HG03439 (cell line): ENCODE results near the gene NAB2.

Experiments
- ATAC-seq: cut with Tn5 transposase; IDR thresholded peaks from one replicate; pipeline ENCODE4 v1.9.1; 2021; ENCODE audit warnings: mild to moderate bottlenecking, moderate library complexity; ENCODE audit not compliant: unreplicated experiment

Gene NAB2

DNA sequence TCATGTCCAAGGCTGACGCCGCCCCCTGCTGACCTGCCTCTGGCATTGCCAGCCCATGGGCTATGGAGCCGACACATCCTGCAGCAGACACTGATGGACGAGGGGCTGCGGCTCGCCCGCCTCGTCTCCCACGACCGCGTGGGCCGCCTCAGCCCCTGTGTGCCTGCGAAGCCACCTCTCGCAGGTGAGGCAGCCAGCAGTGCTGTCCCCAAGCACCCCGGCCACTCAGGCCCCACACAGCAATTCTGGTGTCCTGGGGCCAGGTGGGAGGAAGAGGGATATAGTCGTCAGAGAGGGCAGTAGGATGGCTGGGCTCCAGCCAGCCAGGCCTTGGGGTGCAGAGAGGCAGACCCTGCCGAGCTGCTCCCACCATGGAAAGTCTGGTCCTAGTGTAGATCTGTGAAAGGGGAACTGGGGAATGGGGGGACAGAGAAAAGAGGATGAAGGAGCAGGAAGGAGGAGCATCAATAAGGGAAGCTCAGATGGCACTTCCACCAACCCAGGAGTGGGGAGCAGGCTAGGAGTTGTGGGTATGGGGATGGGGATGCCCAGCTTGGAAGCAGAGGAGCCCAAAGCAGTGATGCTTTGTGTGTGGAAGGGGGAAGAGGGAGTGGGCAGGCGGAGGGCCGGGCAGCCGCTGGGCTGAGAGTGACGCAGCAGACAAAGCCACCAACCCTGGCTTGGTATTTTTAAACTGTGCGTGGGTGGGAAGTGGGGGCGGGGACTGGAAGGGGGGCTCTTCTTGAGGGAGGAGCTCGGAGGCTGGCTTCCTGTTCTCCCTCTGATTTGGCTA, 4.7 kb downstream of the NAB2 start:
- ATAC-seq: no peak

DNA sequence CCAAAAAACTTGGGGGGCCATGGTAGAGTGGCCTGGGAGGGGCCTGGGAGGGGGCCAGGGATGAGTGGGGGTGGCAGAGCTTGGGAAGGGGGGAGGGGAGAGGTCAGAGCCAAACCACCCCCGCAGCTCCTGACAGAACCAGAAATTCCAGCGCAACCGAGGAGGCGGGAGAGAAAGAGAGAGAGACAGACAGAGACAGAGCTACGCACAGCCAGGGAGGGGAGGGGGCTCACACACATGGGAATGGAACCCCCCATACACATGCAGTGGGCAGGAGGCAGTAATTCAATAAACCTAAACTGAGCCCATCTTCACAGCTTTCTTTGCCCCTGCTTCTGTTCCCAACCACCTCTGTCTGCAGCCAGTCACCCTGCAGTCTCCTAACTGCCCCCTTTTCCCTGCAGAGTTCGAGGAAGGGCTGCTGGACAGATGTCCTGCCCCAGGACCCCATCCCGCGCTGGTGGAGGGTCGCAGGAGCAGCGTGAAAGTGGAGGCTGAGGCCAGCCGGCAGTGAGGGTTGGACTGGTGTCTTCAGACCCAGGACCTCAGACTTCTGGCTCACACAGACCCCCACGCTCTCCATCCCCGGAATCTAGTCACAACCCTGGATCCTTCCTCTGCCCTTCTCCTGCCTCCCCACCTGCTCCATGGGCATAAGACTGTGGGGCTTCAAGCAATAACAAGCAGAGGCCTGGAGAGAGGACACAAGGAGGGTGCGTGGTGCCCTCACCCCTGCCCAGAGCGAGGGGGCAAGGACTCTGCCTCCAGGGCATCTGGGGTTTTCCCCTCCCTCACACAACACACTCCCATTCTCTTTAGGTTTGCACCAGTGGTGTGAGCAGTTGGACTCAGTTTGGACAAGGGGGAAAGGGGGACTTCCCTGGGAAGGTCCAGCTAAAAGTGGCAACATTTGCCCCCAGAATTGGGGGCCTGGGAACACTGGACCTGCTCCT, 5.6 kb downstream of the NAB2 start:
- ATAC-seq: no peak

DNA sequence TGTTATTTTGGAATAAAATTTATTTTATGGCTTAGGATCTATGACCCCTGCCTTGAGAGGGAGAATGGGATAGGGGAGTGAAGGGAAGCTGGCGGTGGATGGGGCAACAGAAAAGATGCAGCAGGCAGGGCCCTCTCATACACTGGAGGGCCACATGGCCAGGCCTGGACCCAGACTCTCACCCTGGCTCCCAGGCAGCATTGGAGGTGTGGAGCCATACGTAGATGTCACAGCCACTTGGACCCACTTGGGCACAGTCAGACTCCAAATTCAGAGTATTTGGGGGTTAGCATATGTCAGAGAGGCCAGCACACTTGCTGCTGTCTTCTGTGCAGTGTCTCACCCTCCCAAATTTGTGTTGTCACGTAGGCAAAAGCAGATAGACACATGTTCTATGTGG, 6.5 kb downstream of the NAB2 start:
- no peak for ATAC-seq

DNA sequence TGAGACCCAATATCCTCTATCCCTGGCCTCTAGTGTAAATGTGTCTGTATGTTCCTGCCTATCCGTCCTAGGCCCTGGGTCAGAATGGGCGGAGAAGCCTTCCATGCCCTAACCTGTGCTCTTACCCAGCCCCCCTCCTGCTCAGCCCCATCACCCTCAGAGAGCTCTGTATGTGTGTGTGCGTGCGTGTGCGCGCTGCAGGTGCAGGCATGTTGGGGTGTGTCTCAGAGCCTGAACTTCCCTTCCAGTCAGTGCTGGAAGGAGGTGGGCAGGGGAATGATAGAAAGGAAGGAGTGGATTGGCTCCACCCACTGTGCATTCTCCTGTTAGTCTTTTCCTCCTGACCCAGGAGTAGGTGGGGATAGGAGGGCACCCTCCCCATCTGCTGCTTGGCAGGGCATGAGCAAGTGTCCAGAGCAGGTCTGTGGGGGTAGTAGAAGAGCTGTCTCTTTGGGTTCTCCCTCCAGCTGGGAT, 7.2 kb downstream of the NAB2 start:
- ATAC-seq: no peak

DNA sequence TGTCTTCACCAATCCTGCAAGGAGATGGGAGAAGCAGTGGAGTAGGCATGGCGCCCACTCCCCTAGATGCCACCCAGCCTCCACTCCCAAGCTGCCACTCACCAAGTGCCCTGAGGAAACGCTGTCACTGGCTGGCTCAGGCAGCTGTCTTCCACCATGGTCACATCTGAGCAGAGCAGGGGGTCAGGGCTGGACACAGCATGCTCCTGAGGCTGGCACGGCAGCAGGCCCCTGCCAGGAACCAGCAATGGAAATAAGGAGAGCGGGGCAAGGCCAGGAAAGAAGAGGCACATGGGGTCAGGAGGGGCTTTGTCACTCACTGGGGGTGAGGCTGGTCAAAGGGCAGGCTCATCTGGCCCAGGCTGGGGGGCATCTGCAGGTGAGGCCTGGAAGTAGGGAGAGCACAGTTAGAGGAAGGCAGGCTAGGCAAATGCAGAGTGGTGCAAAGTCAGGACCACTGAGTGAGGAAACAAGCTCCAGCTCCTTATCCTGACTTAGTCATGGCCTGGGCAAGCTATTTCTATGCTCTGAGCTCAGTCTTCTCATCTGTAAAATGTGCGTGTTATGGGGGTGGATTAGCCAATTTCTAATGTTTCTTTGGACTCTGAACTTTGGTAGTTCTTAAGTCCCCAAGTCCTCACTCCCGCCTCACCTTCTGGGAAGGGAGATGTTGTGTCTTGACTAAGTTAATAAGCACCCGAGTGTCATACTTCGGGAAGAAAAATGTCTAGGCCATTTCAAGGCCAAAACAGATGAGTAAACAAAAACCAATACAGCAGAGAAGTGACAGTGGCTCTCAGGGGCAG, 8.0 kb downstream of the NAB2 start:
- ATAC-seq: no peak

DNA sequence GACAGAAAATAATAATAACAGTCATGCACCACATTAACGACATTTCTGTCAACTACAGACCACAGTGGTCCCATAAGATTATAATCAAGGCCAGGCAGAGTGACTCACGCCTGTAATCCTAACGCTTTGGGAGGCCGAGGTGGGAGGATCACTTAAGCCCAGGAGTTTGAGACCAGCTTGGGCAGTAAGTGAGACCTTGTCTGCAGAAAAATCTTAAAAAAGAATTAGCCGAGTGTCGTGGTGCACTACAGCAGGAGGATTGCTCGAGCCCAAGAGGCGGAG, 8.6 kb downstream of the NAB2 start:
- no peak for ATAC-seq

DNA sequence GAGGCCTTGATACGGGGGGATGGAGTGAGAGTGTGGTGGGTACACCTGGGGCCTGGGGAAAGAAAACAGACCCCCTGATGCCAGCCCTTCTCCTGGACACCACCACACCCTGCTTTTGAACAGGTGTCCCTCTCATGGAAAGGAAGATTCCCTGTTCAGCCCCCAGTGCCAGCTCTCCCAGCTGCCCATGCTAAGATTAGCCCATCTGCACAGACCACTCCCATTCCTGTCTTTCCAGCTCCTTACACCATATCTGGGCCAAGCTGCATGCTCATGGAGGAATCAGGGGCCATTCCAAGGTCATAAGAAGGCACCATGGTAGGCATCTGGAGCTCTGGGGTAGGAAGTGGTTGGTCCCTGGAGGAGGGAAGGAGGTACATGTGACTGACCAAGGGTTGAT, 9.6 kb downstream of the NAB2 start:
- ATAC-seq: no peak

DNA sequence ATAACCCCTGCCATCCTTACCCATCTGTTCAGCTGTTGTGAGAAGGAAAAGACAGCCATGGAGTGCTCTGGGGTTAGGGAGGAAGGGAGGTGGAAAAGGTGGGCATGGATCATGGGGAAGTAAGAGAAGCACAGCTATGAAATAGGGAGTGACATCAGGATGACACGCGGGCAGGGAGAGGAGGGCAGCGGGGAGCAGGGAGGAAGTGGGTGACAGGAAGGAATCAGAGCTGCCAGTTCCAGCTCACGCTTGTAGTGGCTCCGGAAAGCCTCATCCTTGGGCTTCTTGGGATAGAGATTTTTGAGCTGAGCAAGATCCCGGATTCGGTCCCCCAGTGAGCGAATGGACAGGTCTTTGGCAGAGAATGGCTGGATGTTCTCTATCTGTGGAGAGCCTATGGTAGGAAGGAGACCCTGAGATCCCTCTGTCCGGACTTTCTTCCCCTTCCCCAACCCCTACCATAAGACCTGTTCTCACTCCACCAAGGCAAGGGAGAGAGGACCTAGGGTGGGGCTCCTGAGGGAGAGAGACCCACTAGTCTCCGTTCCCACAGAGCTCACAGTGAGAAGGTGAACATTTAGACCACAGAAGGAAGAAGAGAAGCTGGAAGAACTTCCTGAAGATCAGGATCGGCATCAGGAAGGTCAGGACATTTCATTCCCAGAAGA, 10.3 kb downstream of the NAB2 start:
- ATAC-seq: no peak

DNA sequence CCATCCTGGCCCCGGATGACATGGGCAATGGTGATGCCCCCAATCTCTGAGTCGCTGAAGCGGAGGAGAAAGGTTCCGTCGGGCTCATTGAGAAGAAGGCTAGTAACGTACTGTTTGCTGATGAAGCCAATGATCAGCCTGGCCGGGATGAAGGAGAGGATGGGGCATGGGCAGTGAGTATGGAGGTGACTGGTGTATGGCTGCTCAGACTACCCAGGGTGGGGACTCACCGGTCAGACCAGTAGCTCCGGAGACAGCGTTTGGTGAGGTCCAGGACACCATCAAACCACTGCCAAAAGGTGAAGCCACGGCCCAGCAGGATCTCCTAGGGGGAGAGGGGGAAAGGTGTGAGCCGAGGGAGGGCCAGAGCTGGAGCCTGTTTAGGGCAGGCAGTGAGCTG, 10.9 kb downstream of the NAB2 start:
- ATAC-seq: no peak

DNA sequence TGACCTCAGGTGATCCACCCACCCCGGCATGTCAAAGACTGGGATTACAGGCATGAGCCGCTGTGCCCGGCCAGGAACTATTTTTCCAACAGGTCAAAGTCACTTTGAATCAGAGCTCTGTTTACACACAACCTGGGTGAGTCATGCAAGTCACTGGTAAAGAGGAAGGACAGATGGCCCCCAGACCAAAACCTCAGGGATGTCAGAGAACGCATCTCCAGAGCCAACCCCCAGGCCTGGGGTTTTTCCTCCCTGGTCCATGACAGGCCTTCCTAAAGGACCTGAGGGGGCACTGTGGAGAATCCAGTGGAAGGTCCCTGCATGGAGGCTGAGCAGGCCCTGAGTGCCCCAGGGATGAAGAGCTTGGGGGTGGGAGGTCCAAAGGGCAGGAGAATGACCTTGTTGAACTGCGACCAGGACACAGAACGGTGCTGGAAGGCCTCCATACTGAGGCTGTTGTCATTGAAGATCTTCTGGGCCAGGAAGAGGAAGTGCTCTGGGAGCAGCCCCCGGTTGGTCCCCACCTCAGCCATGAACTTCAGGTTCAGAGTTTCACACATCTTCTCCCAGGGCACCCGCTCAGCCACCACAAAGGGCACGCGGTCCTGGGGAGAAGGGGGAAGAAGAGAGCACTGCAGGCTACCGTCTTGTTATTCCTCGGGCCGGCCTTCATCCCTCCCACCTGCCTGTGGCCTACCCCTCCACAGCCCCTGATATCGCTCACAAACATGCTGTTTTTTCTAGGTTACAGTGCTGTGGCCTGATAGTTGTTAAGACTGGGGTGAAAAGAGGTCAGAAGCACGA, 13.2 kb downstream of the NAB2 start:
- ATAC-seq: no peak

DNA sequence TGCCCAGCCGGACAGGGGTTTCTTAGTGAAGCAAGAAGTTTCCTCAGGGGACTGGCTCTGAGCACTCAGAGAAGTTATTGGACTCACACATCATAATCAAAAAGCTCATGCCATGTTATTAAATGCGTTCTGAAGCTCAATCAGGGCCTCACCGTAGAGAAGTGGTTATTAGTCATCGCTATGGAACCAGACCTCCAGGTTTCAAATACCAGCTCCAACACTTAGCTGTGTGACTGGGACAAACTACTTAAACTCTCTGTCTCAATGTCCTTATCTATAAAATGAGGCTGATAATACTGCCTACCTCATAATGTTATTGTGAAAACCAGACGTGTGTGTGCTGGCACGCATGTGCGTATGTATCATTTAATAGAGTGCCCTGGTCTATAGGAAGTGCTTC, 14.9 kb downstream of the NAB2 start:
- no peak for ATAC-seq

DNA sequence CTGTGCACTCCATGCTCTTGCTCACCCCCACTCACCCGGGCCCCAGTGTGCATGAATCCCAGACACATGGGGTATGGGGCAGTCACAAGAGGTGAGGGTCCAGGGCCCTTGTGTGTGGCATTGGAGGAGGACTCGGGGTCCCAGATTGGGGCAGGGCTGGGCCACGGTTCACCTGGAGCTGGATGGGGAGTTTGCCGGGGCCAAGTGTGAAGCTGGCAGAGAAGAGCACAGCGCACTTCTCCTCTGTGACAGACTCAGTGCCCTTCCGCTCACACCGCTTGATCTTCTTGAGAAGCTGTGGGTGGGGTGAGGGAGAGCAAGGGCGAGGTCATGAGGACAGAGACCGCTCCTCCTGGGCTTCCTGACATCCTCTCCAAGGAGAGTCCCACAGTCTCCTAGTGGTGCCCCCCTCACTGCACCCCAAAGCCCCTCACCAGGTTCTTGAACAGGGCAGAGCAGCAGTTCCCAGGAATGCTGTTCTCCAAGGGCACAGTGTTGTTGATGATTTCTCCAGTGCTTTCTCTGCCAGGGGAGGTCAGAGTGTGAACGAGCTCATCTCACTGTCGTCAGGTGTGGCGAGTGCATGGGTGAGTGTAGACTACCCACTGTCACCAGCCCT, 15.5 kb downstream of the NAB2 start:
- ATAC-seq: no peak

DNA sequence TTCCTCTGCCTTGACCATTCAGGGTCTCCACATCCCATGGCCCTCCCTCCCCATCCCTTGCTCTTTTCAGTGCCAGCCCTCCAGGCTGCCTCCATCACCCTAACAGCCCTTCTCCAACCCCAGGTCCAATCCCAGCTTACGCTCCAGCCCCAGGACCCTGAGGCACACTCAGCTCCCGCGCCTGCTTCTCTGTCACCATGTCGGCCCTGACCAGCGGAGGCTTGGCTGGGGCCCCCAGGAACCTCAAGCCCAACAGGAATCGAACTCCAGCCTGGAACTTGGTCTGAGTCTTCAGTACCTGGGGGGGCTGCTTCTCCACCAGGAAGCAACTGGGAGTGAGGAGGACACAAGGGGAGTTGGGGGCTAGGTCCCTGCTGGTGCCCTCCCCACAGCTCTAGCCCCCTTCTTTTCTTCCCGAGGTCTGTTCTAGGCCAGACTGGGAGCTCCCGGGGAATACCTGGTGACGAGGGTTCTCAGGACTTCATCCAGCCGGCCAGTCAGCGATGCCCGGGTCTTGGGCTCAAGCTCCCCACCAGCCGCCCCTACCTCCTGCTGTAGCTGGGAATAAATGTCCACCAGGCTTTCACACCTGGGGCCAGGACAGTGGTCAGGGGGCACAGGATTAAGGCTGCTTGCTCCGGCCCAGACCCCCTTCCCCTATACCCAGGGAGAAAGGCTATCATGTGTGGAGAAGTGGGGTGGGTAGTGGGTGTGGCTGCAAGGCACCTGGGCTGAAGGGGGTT, 16.3 kb downstream of the NAB2 start:
- no peak for ATAC-seq

DNA sequence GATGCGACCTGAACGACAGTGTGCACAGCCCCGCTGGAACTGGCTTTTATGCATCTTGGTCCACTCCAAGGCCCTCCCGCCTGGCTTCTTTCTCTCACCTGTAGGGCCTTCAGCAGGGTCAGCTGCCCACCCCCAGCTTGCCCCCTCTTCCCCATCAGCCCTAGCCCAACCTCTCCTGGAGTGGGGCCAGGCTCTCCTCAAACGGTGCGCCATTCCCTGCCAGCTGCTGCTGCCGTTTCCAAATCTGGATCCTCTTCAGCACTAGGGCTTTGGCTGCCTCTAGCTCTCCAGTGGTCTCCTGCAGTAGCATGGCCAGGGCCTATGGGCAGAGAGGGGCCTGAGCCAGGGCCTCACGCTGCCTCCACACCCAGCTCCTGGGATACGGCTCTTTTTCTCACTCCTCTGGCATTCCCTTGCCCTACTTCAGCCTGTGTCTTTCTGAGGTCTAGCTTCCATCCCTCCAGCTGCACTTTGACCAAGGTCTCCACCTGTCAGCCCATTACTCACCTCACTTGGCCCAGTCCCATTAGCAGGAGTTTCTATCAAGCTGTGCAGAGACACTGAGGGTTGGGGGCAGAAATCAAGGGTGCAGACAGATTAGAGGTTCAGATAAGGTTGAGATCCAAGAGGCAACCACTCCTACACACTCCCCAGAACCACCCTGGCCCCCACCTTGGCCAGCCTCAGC, 17.3 kb downstream of the NAB2 start:
- ATAC-seq: no peak

DNA sequence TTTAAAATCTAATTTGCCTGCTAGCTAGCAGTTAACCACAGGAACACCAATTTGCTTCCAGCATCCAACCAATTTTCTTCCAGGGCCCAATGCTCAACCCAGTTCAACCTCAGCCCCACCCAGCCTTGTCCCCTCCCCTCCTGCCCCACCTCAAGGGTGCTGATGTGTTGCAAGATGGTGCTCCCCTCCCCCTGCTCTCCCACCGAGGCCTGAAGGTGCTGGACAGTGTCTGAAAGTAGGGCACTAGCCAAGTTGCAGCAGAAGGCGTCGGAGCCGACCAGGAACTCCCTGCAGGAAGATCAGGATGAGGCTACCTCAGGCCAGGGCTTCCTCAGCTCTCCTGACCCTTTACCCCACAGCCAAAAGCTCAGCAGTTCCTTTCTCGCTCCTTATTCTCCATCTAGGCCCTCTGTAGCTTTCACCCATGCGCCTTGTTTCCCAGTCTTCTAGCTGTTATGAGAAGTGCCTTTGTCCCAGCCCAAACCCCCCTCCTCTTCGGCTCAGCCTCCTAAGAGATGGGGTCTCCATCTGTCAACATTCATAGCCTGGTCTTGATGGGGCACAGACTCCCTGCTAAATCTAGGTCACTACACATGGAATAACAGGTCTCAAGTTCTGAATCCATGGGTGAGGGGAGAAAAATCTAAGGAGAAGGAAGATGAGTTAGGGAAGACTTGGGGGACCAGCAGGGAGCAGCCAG, 18.7 kb downstream of the NAB2 start:
- no peak for ATAC-seq

DNA sequence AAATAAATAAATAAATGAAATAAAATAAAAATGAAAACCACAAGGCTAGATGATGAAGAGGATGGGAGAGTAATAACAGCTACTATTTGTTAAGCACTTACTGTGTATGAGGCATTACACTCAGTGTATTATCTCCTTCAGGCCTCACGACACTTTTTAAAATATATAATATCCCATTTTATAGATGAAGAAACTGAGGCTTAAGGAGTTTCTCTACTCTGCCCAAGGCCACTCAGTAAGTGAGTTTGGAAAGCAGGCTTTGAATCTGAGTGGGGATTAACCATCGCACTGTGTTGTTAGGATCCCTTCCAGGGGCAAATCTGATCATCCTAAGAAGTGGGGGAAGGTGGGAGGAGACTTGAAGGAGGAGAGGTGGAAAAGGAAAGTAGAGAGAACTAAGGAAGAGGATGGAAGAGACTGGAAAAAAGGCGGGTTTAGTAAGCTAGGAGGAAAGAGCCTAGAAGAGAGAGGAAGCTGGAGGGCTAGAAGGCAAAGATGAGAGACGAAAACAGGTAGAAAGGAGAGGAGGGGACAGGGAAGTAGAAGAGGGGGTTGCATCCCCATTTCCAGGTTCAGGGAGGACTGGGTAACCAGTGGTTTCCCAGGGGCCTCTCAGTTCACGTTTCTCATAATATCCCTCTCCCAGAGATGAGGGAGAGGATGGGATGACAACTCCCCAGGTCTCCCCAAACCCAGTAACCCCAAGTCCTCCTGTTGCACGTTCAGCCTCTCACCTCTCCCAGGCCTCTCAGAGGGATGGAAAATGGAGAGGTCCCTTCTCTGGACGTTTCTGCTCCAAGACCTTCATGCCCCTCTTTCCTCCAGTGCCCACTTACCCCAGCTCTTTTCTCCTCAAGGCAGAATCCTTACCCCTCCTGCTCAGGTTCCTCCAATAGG, 20.5 kb downstream of the NAB2 start:
- ATAC-seq: no peak
